ENCODE results near the gene CFAP69.

DNA sequence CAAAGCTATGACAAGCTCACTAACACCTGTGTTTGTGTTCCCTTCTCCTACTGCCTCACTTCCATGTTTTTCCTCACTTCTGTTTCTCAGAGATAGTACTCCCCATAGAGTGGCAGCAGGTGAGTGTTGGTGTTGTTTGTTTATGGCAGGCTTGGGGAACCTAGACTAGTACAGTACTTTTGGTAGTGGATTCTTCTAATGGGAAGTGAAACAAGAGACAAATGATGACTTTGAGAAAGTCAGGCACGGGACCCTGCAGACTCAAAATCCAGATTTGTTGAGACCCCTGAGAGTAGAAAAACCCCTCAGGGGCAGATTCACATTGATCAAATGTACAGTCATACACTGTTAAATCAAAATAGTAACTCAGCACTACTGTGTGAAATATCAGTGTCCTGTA lies 6.4 kb upstream of the CFAP69 start:
- TF ChIP-seq TAF1 (IDR thresholded peaks at IDR 0.05; ENCODE audit: borderline replicate concordance, insufficient read depth, low read length) (no peak), POLR2AphosphoS5 (IDR thresholded peaks at IDR 0.05; ENCODE audit: low read depth, low read length) (no peak)
- TF ChIP-seq, protein P1, sequence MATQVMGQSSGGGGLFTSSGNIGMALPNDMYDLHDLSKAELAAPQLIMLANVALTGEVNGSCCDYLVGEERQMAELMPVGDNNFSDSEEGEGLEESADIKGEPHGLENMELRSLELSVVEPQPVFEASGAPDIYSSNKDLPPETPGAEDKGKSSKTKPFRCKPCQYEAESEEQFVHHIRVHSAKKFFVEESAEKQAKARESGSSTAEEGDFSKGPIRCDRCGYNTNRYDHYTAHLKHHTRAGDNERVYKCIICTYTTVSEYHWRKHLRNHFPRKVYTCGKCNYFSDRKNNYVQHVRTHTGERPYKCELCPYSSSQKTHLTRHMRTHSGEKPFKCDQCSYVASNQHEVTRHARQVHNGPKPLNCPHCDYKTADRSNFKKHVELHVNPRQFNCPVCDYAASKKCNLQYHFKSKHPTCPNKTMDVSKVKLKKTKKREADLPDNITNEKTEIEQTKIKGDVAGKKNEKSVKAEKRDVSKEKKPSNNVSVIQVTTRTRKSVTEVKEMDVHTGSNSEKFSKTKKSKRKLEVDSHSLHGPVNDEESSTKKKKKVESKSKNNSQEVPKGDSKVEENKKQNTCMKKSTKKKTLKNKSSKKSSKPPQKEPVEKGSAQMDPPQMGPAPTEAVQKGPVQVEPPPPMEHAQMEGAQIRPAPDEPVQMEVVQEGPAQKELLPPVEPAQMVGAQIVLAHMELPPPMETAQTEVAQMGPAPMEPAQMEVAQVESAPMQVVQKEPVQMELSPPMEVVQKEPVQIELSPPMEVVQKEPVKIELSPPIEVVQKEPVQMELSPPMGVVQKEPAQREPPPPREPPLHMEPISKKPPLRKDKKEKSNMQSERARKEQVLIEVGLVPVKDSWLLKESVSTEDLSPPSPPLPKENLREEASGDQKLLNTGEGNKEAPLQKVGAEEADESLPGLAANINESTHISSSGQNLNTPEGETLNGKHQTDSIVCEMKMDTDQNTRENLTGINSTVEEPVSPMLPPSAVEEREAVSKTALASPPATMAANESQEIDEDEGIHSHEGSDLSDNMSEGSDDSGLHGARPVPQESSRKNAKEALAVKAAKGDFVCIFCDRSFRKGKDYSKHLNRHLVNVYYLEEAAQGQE (IDR thresholded peaks at IDR 0.05; ENCODE audit: insufficient read depth in 1 of 2, low read depth in 2 of 2, low read length in 2 of 2), result no peak
